Measurements from ENCODE around the gene CHTOP.

Gene CHTOP

GRCh38 chr1:153626477-153626903 lies 7.4 kb upstream of the CHTOP start:
- H3K4me3 ChIP-seq (ENCODE audit: low read depth, low read length), result peak overlapping the region; percentile 74
- DNase-seq (ENCODE audit: low read depth), result no peak
- TF ChIP-seq CTCF (conservative IDR thresholded peaks at IDR 0.05; ENCODE audit: low read depth, low read length), result no peak

- TF ChIP-seq CTCF (conservative IDR thresholded peaks at IDR 0.05; ENCODE audit: low read depth, low read length), result peak; percentile 78
- peak within 1 kb of the TSS; percentile 74 for H3K4me3 ChIP-seq (ENCODE audit: low read depth, low read length)
- peak; percentile 98 for DNase-seq (ENCODE audit: low read depth)
Observed at GRCh38 chr1:153626904-153627714, 6.8 kb upstream of the CHTOP start, which contains the start of gene S100A13. Gene S100A13 (minus strand): TSS chr1:153627505. CDS start chr1:153626472, 1,033 bp downstream.

GRCh38 chr1:153627715-153628626 lies 5.9 kb upstream of the CHTOP start, which contains the start of gene S100A1:
Gene S100A1 (plus strand): TSS chr1:153628434. CDS start chr1:153630522, 2,088 bp downstream.
- no peak for DNase-seq (ENCODE audit: low read depth)
- no peak for TF ChIP-seq CTCF (conservative IDR thresholded peaks at IDR 0.05; ENCODE audit: low read depth, low read length)
- peak within 1 kb of the TSS; percentile 74 for H3K4me3 ChIP-seq (ENCODE audit: low read depth, low read length)

GRCh38 chr1:153628638-153629342 lies 5.1 kb upstream of the CHTOP start:
- TF ChIP-seq CTCF (conservative IDR thresholded peaks at IDR 0.05; ENCODE audit: low read depth, low read length), result no peak
- DNase-seq (ENCODE audit: low read depth), result no peak

GRCh38 chr1:153629343-153629665 lies 4.6 kb upstream of the CHTOP start:
- no peak for TF ChIP-seq CTCF (conservative IDR thresholded peaks at IDR 0.05; ENCODE audit: low read depth, low read length)
- DNase-seq (ENCODE audit: low read depth), result no peak
- no peak overlapping the region for H3K4me3 ChIP-seq (ENCODE audit: low read depth, low read length)

More at GRCh38 chr1:153628638-153629342, 5.1 kb upstream of the CHTOP start:
- H3K4me3 ChIP-seq (ENCODE audit: low read depth, low read length), result no peak overlapping the region

- DNase-seq (ENCODE audit: low read depth), result no peak
- no peak for TF ChIP-seq CTCF (conservative IDR thresholded peaks at IDR 0.05; ENCODE audit: low read depth, low read length)
- no peak overlapping the region for H3K4me3 ChIP-seq (ENCODE audit: low read depth, low read length)
Observed at GRCh38 chr1:153629971-153630370, 3.9 kb upstream of the CHTOP start.
